DMS79 (cell line): Measurements from ENCODE around the gene DIP2C.
"Not testable (repeated sequence)": the region's sequence is repeated elsewhere in the genome, so short reads cannot be mapped to it uniquely, and the experiment has no call there.

Experiments
- DNase-seq: peaks from one replicate; lab custom pipeline; 2025; lab: John Stamatoyannopoulos, UW

The DIP2C gene

DNA sequence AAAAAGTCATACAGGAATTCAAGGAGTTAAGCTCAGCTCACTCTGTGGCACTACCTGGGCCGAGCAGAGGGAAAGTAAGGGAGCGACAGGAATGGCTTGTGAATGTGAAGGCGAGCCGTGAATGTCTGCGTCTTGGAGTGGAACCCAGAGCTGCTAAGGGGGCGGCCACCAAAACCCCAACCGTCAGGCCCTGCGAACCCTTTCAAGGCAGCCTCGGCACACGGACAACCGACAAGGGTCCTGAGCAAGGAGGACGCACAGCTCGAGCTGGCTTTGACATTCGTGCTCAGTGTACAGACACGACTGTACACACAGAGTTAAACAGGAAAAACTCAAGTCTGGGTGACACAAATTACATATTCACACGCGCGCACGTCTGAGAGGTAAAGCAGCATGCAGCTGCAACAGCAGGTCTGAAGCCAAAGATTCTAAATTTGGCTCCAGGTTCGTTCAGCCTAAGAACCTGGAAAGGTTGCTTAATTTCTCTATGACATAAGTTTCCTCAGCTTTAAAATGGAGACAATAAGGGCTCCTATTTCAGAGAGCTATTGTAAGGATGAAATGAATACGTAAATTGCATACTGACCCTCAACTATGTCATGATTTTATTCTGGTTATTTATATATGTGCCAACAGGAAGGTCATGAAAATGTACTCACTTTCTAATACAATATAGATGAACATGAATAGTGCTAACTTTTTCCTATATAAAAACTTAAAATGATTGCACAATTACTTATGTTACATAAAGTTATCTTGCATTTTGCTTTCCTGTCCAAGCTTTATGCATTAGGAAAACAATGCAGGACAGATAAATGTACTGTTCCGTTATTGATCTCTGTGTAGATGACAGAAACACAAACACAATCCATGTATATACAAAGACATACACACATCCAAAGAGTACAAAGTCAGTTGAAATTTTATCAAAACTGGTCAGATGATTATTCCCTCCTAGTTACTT, 361.3 kb downstream of the DIP2C start:
- no peak for DNase-seq

DNA sequence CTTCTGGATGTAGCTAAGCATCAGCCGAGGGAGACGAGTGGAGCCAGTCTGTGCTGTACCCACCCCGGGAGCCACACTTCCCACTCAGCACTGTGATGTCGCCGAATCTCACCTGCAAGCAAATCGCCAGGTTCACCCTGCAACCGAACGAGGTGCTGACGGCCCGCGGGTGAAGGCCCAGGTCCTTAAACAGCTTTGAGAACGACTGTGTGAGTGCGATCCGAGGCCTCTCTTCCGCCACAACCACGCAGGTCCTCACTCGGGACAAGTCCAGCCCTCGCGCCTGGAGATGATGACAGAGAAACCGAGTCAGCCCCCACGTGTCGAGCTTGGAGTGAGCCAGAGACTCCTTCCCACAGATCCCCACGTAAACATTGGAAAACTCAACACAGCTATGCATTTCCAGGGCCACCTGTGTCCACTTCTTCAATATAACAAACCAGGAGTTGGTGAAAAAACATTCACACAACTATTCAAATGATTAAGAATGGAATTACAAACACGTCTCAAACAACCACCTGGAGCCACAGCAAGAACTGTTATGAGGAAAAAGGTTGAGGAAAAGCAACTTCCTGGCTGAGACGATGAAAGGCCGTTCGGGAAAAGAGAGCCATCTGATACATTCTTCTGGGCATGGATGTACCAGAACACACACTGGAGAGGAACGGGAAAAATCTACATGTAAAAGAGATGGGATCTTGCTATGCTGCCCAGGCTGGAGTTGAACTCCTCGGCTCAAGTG, 362.4 kb downstream of the DIP2C start:
- no peak for DNase-seq

DNA sequence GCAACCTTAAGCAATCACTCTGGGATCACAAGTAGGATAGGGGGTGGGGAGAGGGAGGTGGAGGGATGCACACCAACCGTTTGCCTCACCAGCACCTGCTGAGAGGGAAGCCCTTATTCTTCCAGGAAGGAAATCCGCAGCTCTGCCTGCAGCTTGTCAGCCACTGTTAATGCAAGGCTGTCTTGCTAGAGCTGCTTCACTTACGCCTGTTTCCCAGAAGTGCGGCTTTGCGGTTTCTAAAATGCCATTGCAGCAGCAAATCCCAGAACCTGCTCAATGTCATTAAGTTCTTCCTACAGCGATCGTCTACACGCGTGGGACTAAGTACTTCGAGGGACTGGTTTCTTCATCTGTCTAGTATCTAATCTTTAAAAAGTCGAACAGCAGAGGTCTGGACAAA, 363.1 kb downstream of the DIP2C start:
- DNase-seq, result no peak

GRCh38 chr10:325282-325681, 364.2 kb downstream of the DIP2C start:
- DNase-seq, result no peak

- DNase-seq, result no peak
Observed at GRCh38 chr10:324593-324992, 364.9 kb downstream of the DIP2C start.

GRCh38 chr10:323651-324293, 365.7 kb downstream of the DIP2C start:
- no peak for DNase-seq

GRCh38 chr10:323046-323445, 366.4 kb downstream of the DIP2C start:
- not testable (repeated sequence) for DNase-seq

DNA sequence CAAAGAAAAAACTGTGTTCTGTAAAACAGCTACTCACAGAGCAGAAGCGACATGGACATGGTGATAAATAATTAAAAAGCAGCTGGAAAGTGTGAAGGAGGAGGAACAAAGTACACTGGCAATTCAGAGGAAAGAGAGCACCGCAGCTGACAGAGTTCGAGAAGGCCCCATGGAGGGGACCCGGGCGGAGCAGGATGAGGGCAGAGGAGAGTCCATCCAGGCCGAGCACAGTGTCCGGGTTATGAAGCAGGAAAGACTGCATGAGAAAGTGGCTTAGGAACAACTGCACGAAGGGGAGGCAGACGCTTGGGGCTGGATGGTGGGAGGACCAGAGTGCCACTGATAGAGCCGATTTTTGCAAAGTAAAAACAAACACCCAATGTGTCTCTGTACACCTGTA, 368.7 kb downstream of the DIP2C start:
- no peak for DNase-seq

DNA sequence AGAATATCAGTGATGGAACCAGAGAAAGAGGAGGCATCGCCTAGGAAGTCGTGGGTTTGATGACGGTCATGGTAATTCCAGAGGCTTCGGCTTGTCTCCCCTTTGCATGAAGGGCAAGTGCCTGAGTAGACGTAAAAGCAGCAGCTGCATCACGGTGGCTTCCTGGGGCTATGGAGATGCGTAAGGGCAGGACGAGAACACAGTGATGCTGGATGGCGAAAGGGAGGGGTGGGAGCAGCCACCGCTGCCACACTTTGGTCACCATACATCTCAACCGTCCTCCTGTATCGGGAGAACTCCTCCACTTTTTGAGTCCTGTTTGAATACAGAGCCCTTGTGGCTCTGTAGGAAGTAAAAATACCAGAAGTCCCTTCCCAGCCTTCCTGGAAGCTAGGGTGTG, 371.5 kb downstream of the DIP2C start:
- DNase-seq, result no peak

GRCh38 chr10:317271-317769, 372.1 kb downstream of the DIP2C start:
- no peak for DNase-seq

GRCh38 chr10:316390-316789, 373.1 kb downstream of the DIP2C start:
- no peak for DNase-seq

DNA sequence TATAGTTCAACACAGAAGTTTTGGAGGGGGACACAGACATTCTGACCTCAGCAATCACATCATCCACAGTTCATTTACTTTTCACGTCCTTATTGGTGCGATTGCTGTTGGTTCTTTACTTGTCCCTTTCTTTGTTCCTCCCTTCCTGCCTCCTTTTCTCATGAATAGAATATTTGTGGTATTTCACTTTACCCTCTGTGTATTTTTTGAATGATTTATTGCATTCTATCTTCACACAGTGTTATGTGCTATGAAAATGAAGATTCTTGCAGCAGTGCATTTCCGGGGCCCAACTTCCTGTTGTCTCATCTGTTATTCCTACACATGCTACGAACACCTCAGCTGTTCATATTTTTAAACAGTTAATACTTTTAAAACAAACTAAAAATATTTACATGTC, 374.6 kb downstream of the DIP2C start:
- no peak for DNase-seq

GRCh38 chr10:314381-314780, 375.1 kb downstream of the DIP2C start:
- DNase-seq, result no peak

- DNase-seq, result no peak
Observed at GRCh38 chr10:311901-312665, 377.4 kb downstream of the DIP2C start.

DNA sequence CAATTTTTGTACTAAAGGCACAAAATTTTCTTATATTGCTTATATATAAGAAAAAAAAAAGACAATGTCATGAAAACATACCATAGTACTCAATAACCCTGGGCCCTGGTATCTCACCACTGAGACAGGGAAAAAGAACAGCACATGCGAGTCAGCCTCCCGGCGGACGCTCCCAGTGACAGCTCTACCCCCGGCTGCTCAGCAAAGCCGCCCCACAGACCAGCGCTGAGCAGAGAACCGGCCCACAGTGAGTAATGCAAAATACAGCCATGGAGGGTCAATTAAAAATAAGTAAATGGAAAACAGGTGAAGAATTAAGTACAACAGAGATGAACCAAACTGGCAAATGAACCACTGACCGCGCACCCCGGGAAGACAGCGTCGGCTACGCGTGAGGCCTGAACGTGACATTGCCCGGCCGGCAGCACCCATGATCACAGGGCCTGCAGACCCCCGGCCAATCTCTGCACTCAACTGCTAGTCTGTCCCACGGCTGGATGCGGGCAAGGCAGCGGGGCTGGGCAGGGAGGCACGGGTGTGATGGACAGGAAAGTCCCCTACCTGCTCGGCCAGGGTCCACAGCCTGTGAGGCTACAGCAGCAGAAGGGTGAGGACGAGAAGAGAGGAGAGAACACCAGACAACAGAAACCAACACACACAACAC, 378.4 kb downstream of the DIP2C start:
- no peak for DNase-seq

GRCh38 chr10:310371-310770, 379.1 kb downstream of the DIP2C start:
- DNase-seq, result no peak

DNA sequence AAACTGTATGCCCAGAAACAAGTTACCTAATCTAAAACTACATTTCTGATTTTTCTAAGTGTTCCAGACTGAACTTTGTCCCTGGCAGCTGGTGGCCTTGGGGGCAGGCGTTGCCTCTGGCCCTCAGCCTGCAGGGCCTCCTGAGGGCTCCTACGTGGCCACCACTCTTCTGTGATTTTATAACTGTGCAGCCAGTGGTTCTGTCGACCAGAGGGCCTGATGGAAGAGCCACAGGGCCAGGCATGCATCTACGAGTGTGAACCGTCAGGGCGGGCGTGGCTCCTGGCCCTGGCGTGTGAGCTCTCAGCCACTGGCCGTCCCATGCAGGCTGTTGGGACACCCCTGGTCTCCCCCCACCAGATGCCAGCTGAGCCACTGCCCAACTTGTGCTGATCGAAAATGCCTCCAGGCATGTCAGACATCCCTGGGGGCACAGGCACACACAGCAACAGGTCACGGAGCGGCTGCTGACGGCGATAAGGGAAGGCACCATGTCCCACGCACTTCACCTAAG, 380.8 kb downstream of the DIP2C start:
- no peak for DNase-seq

DNA sequence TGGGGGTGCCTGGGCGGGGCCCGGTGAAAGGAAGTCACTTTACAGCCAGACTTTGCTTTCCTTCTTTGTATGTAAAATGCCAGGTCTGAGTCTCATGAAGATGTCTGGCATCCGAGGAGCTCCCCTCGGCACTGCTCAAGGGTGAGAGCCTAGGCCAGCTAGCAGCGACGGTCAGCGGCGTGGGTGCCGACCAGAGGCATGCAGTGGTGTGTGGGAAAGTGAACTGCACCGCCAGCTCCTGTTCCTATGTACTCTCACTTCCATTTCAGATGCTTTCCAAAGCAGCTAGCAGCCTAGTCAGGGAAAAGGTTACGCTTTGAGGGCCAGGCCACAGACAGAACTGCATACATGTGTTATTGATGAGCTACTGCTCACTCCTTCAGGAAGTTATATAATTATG, 381.4 kb downstream of the DIP2C start:
- DNase-seq, result no peak

GRCh38 chr10:307659-308058, 381.8 kb downstream of the DIP2C start:
- DNase-seq, result no peak

DNA sequence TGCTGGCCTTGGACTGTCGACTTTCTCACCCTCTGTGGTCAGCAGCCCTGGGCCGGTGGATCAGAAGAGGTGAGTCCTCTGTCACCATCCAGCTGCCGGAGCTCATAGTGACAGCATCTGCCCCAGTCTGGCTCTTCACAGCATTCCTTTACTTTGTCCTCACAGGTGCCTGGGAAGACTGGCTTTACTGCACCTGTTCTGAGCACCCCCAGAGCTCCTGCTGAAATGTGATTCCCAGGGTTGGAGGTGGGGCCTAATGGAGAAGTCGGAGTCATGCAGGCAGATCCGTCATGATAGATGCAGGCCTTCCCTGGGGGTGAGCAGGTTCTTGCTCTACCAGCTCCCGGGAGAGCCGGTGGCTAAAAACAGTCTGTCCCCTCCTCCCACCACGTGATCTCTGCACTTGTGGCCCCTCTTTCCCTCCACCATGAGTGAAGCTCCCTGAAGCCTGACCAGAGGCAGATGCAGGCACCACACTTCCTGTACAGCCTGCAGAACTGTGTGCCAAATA, 382.7 kb downstream of the DIP2C start:
- DNase-seq, result no peak
